SW 1271 (cell line): ENCODE measurements around the gene LRP1B.
"Not testable (repeated sequence)": the region's sequence is repeated elsewhere in the genome, so short reads cannot be mapped to it uniquely, and the experiment has no call there.

Experiments used
- DNase-seq, 2 experiments: peaks; one replicate each; lab custom pipeline; 2025; lab: John Stamatoyannopoulos, UW

LRP1B gene

GRCh38 chr2:140436936-140437335 is 1693.9 kb downstream of the LRP1B start:
- no peak for DNase-seq

GRCh38 chr2:140427033-140427432 is 1703.8 kb downstream of the LRP1B start:
- not testable (repeated sequence) for DNase-seq

GRCh38 chr2:140424471-140424870 is 1706.3 kb downstream of the LRP1B start:
- no peak for DNase-seq

- no peak for DNase-seq
Measured at GRCh38 chr2:140422759-140423158, 1708.1 kb downstream of the LRP1B start.

- no peak for DNase-seq
Measured at GRCh38 chr2:140417504-140417903, 1713.3 kb downstream of the LRP1B start.

GRCh38 chr2:140416577-140416976 is 1714.2 kb downstream of the LRP1B start:
- DNase-seq = no peak

GRCh38 chr2:140415035-140415434 is 1715.8 kb downstream of the LRP1B start:
- DNase-seq = not testable (repeated sequence)

- no peak for DNase-seq
Measured at GRCh38 chr2:140410695-140411094, 1720.1 kb downstream of the LRP1B start.

- DNase-seq = no peak
Measured at GRCh38 chr2:140401056-140401455, 1729.8 kb downstream of the LRP1B start.

- DNase-seq = no peak
Measured at GRCh38 chr2:140392824-140393223, 1738.0 kb downstream of the LRP1B start.

- no peak for DNase-seq
Measured at GRCh38 chr2:140384946-140385345, 1745.9 kb downstream of the LRP1B start.

- no peak for DNase-seq
Measured at GRCh38 chr2:140383781-140384180, 1747.0 kb downstream of the LRP1B start.

- DNase-seq = no peak
Measured at GRCh38 chr2:140376686-140377085, 1754.1 kb downstream of the LRP1B start.

GRCh38 chr2:140363131-140363530 is 1767.7 kb downstream of the LRP1B start:
- no peak for DNase-seq

GRCh38 chr2:140362361-140362760 is 1768.5 kb downstream of the LRP1B start:
- DNase-seq = no peak

- DNase-seq = no peak
Measured at GRCh38 chr2:140359056-140359771, 1771.6 kb downstream of the LRP1B start.

GRCh38 chr2:140356697-140357096 is 1774.1 kb downstream of the LRP1B start:
- DNase-seq = no peak

GRCh38 chr2:140355511-140356090 is 1775.2 kb downstream of the LRP1B start:
- no peak for DNase-seq

- no peak for DNase-seq
Measured at GRCh38 chr2:140354544-140354943, 1776.3 kb downstream of the LRP1B start.

- DNase-seq = no peak
Measured at GRCh38 chr2:140353541-140353940, 1777.3 kb downstream of the LRP1B start.

GRCh38 chr2:140351692-140352091 is 1779.1 kb downstream of the LRP1B start:
- DNase-seq = no peak

- no peak for DNase-seq
Measured at GRCh38 chr2:140349695-140350094, 1781.1 kb downstream of the LRP1B start.

GRCh38 chr2:140348826-140349225 is 1782.0 kb downstream of the LRP1B start:
- DNase-seq = no peak

GRCh38 chr2:140344838-140345237 is 1786.0 kb downstream of the LRP1B start:
- DNase-seq = no peak
